A549 (cell line): ENCODE measurements around the gene PPP1R9A. TPM values are rescaled to one million over a fixed set of nuclear protein-coding genes. Genes with fewer than 3 reads are reported as not detected.
A peak's percentile ranks its signal among the peaks of the same experiment; 100 is the strongest.

Source experiments
- ATAC-seq, 2 experiments: fragments of 200-7000 bp in 1 of 2; fragments of >200 bp in 1 of 2; cut with Nextera tagmentation in 1 of 2; cut with Tn5 transposase in 1 of 2; 3 replicates each; pipeline versions ENCODE4 v1.8.0 to v1.9.1; 2018 to 2020; ENCODE audit warnings: mild to moderate bottlenecking in 1 of 2, moderate library complexity in 1 of 2
- CTCF ChIA-PET: fragments of 300-600 bp; sonication (Branson Sonifier 250); formaldehyde crosslinking; extraction: SDS; loops from one replicate; lab custom pipeline; 2021; ENCODE audit warnings: antibody characterized with exemption, inconsistent platforms; lab: Yijun Ruan, JAX
- POLR2A ChIA-PET: fragments of 350-600 bp; formaldehyde crosslinking; extraction: SDS; loops from one replicate; lab custom pipeline; 2021; ENCODE audit warnings: antibody characterized with exemption, inconsistent platforms; lab: Yijun Ruan, JAX
- DNase-seq, 2 experiments: peaks; one replicate each; pipeline versions ENCODE4 v3.0.0 to v3.0.0-alpha.2; 2011 to 2016; ENCODE audit warnings: low read depth in 1 of 2, low spot score in 1 of 2
- FAIRE-seq: peaks from 2 replicates; lab custom pipeline; 2011; peaks lifted over from hg19 to GRCh38; lab: Jason Lieb, UNC
- H3K27ac ChIP-seq, 2 experiments: fragments of >200 bp; sonication (Bioruptor Twin); formaldehyde crosslinking; 3 replicates each; pipeline ENCODE4 v1.5.1; 2016 to 2017
- H3K4me1 ChIP-seq: fragments of >200 bp; sonication (Bioruptor Twin); formaldehyde crosslinking; 3 replicates; pipeline ENCODE4 v1.6.1; 2016
- H3K4me2 ChIP-seq: fragments of >200 bp; sonication (Bioruptor Twin); formaldehyde crosslinking; 3 replicates; pipeline ENCODE4 v1.6.1; 2016
- H3K4me3 ChIP-seq: fragments of >200 bp; sonication (Bioruptor Twin); formaldehyde crosslinking; 3 replicates; pipeline ENCODE4 v1.5.1; 2016
- H3K9me3 ChIP-seq: fragments of >200 bp; sonication (Bioruptor Twin); formaldehyde crosslinking; 3 replicates; pipeline ENCODE4 v1.6.1; 2016
- BHLHE40 ChIP-seq: IDR thresholded peaks from 2 replicates; pipeline ENCODE4 v1.6.1; 2012; ENCODE audit warnings: low read depth, low read length, inconsistent platforms
- CHD2 ChIP-seq: fragments of 150-350 bp; IDR thresholded peaks from 2 replicates; pipeline ENCODE4 v1.6.1; 2014; ENCODE audit warnings: low read length; ENCODE audit not compliant: partially characterized antibody
- EHF ChIP-seq: fragments of 250-450 bp; sonication (Bioruptor Pico); IDR thresholded peaks from 2 replicates; pipeline ENCODE4 v1.5.0; 2020; ENCODE audit warnings: mild to moderate bottlenecking
- EHMT2 ChIP-seq: fragments of 200-600 bp; sonication (generic); IDR thresholded peaks from 2 replicates; pipeline ENCODE4 v1.6.1; 2016; ENCODE audit warnings: antibody characterized with exemption, low read depth, mild to moderate bottlenecking, moderate library complexity
- EP300 ChIP-seq, 2 experiments: fragments of >200 bp; sonication (Bioruptor Twin); formaldehyde crosslinking; IDR thresholded peaks; 2 replicates in 1 of 2; 3 replicates in 1 of 2; pipeline ENCODE4 v1.6.1; 2016 to 2017
- FOSL2 ChIP-seq, 2 experiments: fragments of 450-650 bp in 1 of 2; fragments of >200 bp in 1 of 2; sonication (Bioruptor Twin) in 1 of 2; formaldehyde crosslinking; IDR thresholded peaks; 2 replicates each; pipeline versions ENCODE4 v1.5.0 to v1.6.1; 2016 to 2020; ENCODE audit warnings: mild to moderate bottlenecking in 1 of 2, moderate library complexity in 1 of 2
- FOXS1 ChIP-seq: fragments of 250-450 bp; sonication (Bioruptor Pico); IDR thresholded peaks from 2 replicates; pipeline ENCODE4 v1.5.0; 2020; ENCODE audit warnings: mild to moderate bottlenecking, moderate library complexity
- GATA3 ChIP-seq: IDR thresholded peaks from 2 replicates; pipeline ENCODE4 v1.6.1; 2012; ENCODE audit warnings: borderline replicate concordance
- HDAC2 ChIP-seq: fragments of 200-600 bp; sonication (generic); IDR thresholded peaks from 2 replicates; pipeline ENCODE4 v1.6.1; 2016
- HMGXB4 ChIP-seq: fragments of 250-450 bp; sonication (Bioruptor Pico); IDR thresholded peaks from 2 replicates; pipeline ENCODE4 v1.5.0; 2021; ENCODE audit warnings: mild to moderate bottlenecking, moderate library complexity, borderline replicate concordance
- JUN ChIP-seq, 2 experiments: fragments of >200 bp; sonication (Bioruptor Twin); formaldehyde crosslinking; IDR thresholded peaks; 2 replicates in 1 of 2; 3 replicates in 1 of 2; pipeline ENCODE4 v1.6.1; 2016 to 2017
- KDM5A ChIP-seq: fragments of 200-600 bp; sonication (generic); IDR thresholded peaks from 2 replicates; pipeline ENCODE4 v1.6.1; 2016; ENCODE audit warnings: antibody characterized with exemption, mild to moderate bottlenecking
- MAFK ChIP-seq: fragments of 450-650 bp; IDR thresholded peaks from 2 replicates; pipeline ENCODE4 v1.6.1; 2014; ENCODE audit not compliant: partially characterized antibody
- MAX ChIP-seq: IDR thresholded peaks from 2 replicates; pipeline ENCODE4 v1.6.1; 2012
- PHF8 ChIP-seq: fragments of 200-600 bp; sonication (generic); IDR thresholded peaks from 2 replicates; pipeline ENCODE4 v1.6.1; 2016; ENCODE audit warnings: low read depth, mild to moderate bottlenecking, antibody characterized with exemption, moderate library complexity, borderline replicate concordance
- POLR2A ChIP-seq: IDR thresholded peaks from 2 replicates; pipeline ENCODE4 v1.6.1; 2012; ENCODE audit warnings: mild to moderate bottlenecking, low read length
- RCOR1 ChIP-seq: fragments of 150-350 bp; IDR thresholded peaks from 2 replicates; pipeline ENCODE4 v1.6.1; 2014; ENCODE audit warnings: antibody characterized with exemption, low read length, low read depth
- RFX5 ChIP-seq: fragments of 450-650 bp; IDR thresholded peaks from 2 replicates; pipeline ENCODE4 v1.7.1; 2014; ENCODE audit warnings: antibody characterized with exemption, mild to moderate bottlenecking, moderate library complexity
- RNF2 ChIP-seq: fragments of 200-600 bp; sonication (generic); IDR thresholded peaks from 2 replicates; pipeline ENCODE4 v1.6.1; 2016; ENCODE audit warnings: low read depth, mild to moderate bottlenecking, antibody characterized with exemption, moderate library complexity, borderline replicate concordance
- TFCP2L1 ChIP-seq: fragments of 250-450 bp; sonication (Bioruptor Pico); IDR thresholded peaks from 2 replicates; pipeline ENCODE4 v1.5.0; 2021; ENCODE audit warnings: mild to moderate bottlenecking
- ZC3H11A ChIP-seq: fragments of 450-650 bp; IDR thresholded peaks from 2 replicates; pipeline ENCODE4 v1.6.1; 2014; ENCODE audit warnings: antibody characterized with exemption, mild to moderate bottlenecking
- WGBS: methylation state at CpG from one replicate; pipeline ENCODE4 v1.1.6; 2017; ENCODE audit errors: missing lambda C conversion rate; 5-methylcytosine and 5-hydroxymethylcytosine counted together
- polyA plus RNA-seq, 4 experiments: library from polyadenylated mRNA; depleted of rRNA in 3 of 4; stranded (reverse); fragments of >200 nt; fragmentation: RNase III in 1 of 4; extraction: RNeasy Plus Mini Kit Qiagen cat#74134 plus additional on column Dnase treatment in 1 of 4; gene quantifications; 2 replicates in 3 of 4; 3 replicates in 1 of 4; pipeline ENCODE4 v1.2.3, GENCODE V29; 2011 to 2017
- TF ChIP-seq, protein P1 (sequence below): fragments of >200 bp; sonication (Bioruptor Twin); formaldehyde crosslinking; IDR thresholded peaks from 3 replicates; pipeline ENCODE4 v1.5.1; 2016
- TF ChIP-seq, protein P2 (sequence below): fragments of 250-450 bp; sonication (Bioruptor Pico); IDR thresholded peaks from 2 replicates; pipeline ENCODE4 v1.5.0; 2020; ENCODE audit warnings: low read depth, mild to moderate bottlenecking, moderate library complexity

Gene PPP1R9A
- polyA plus RNA-seq, 2 of the 4 experiments (the other 2 are of a cell fraction), result 5.0 to 18.7 TPM

GRCh38 chr7:95172420-95172819, 265.0 kb downstream of the PPP1R9A start:
- H3K4me3 ChIP-seq, result no peak overlapping the region
- no peaks in the 10 kb centered on the region for H3K9me3 ChIP-seq
- WGBS, result 91% methylated on average over 1 of the region's 1 CpG
- CTCF ChIA-PET, result no interaction called here
- POLR2A ChIA-PET, result no interaction called here
- FAIRE-seq (no peak), ATAC-seq (no peak), DNase-seq (no peak)
- TF ChIP-seq PHF8 (no peak), RNF2 (no peak), HMGXB4 (CRISPR knock-in tag) (no peak), MAFK (peak; percentile 45), FOXS1 (CRISPR knock-in tag) (no peak)
- no peak overlapping the region for H3K27ac ChIP-seq
- no peak overlapping the region for H3K4me2 ChIP-seq
- H3K4me1 ChIP-seq, result no peaks in the 10 kb centered on the region

DNA sequence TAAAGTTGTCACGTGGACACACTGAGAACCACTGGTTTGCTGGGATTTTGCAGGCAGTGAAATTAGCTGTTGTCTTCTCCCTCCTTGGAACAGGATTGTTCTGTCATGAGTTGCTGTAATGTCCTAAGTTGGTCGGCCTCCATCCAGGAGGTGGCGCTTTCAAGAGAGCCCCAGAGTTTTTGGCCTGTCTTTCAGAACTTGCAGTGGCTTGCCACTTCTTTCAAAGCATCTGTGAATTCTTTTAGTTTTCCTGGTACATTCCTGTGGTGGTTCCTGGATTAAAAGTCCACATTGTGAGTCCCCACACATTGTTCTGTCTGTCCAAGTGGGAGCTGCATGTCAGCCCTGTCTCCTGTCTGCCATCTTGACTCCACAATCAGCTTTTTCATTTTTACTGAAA, 283.1 kb downstream of the PPP1R9A start:
- Histone ChIP-seq H3K9me3 (no peaks in the 10 kb centered on the region), H3K4me3 (no peak overlapping the region), H3K27ac (no peak overlapping the region), H3K4me1 (no peaks in the 10 kb centered on the region), H3K4me2 (no peak overlapping the region)
- no peak for DNase-seq
- 93% methylated on average over 3 of the region's 3 CpGs for WGBS
- no peak for ATAC-seq
- ChIA-PET CTCF (interaction anchor here (1.3 to 1.5 kb wide), 2 partner anchors 9 to 57 kb away, joined by 4 read pairs; no protein-coding TSS in a partner anchor), POLR2A (no interaction called here)
- TF ChIP-seq RNF2, result no peak
- TF ChIP-seq EHF (CRISPR knock-in tag), result no peak
- TF ChIP-seq POLR2A, result no peak
- TF ChIP-seq, protein P1, sequence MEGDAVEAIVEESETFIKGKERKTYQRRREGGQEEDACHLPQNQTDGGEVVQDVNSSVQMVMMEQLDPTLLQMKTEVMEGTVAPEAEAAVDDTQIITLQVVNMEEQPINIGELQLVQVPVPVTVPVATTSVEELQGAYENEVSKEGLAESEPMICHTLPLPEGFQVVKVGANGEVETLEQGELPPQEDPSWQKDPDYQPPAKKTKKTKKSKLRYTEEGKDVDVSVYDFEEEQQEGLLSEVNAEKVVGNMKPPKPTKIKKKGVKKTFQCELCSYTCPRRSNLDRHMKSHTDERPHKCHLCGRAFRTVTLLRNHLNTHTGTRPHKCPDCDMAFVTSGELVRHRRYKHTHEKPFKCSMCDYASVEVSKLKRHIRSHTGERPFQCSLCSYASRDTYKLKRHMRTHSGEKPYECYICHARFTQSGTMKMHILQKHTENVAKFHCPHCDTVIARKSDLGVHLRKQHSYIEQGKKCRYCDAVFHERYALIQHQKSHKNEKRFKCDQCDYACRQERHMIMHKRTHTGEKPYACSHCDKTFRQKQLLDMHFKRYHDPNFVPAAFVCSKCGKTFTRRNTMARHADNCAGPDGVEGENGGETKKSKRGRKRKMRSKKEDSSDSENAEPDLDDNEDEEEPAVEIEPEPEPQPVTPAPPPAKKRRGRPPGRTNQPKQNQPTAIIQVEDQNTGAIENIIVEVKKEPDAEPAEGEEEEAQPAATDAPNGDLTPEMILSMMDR, result no peak
- no peak for TF ChIP-seq EP300 (IDR thresholded peaks at IDR 0.05)
- TF ChIP-seq, protein P2, sequence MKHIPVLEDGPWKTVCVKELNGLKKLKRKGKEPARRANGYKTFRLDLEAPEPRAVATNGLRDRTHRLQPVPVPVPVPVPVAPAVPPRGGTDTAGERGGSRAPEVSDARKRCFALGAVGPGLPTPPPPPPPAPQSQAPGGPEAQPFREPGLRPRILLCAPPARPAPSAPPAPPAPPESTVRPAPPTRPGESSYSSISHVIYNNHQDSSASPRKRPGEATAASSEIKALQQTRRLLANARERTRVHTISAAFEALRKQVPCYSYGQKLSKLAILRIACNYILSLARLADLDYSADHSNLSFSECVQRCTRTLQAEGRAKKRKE (CRISPR knock-in tag), result no peak
- no peak for TF ChIP-seq JUN (IDR thresholded peaks at IDR 0.05)
- no peak for TF ChIP-seq ZC3H11A
- no peak for TF ChIP-seq TFCP2L1 (CRISPR knock-in tag)
- no peak for TF ChIP-seq RCOR1
- no peak for TF ChIP-seq EHMT2
- TF ChIP-seq GATA3, result no peak
- no peak for TF ChIP-seq FOSL2 (IDR thresholded peaks at IDR 0.05)
- no peak for TF ChIP-seq FOSL2 (CRISPR knock-in tag; IDR thresholded peaks at IDR 0.05)
- no peak for TF ChIP-seq RFX5
- TF ChIP-seq MAFK, result no peak
- no peak for FAIRE-seq

GRCh38 chr7:95191795-95192194, 284.4 kb downstream of the PPP1R9A start:
- no peaks in the 10 kb centered on the region for H3K4me1 ChIP-seq
- DNase-seq, result no peak
- TF ChIP-seq HDAC2 (no peak), MAX (no peak), BHLHE40 (no peak), EHF (CRISPR knock-in tag) (no peak), CHD2 (no peak), MAFK (peak; percentile 89), RCOR1 (no peak), KDM5A (no peak)
- TF ChIP-seq, protein P2 (CRISPR knock-in tag), result no peak
- TF ChIP-seq, all 56 proteins: peak for 1
- H3K4me3 ChIP-seq, result no peak overlapping the region
- H3K9me3 ChIP-seq, result no peaks in the 10 kb centered on the region
- ChIA-PET POLR2A (no interaction called here), CTCF (interaction anchor here (0.6 to 1.3 kb wide), 2 partner anchors 8 to 55 kb away, joined by 3 to 4 read pairs; no protein-coding TSS in a partner anchor)
- no peak for ATAC-seq
- no peak for FAIRE-seq
- H3K27ac ChIP-seq, result no peak overlapping the region
- no peak overlapping the region for H3K4me2 ChIP-seq
